Omental fat pad (tissue), 4 donors: ENCODE data around the gene RASL12. TPM values are rescaled to one million over a fixed set of nuclear protein-coding genes. Genes with fewer than 3 reads are reported as not detected.

ENCODE experiments used
- ATAC-seq: fragments of 150-250 bp; one replicate; pipeline ENCODE4 v1.9.1; 2016; ENCODE audit warnings: mild to moderate bottlenecking, moderate library complexity; ENCODE audit not compliant: low FRiP score
- DNase-seq: peaks from one replicate; pipeline ENCODE4 v3.0.0-alpha.2; 2019; ENCODE audit warnings: low spot score
- CTCF ChIP-seq, 3 donors: fragments of 450-650 bp; IDR thresholded peaks; one replicate each; pipeline ENCODE4 v1.5.1; 2016 to 2017; ENCODE audit warnings: antibody characterized with exemption in 3 of 3, mild to moderate bottlenecking in 3 of 3, moderate library complexity in 2 of 3
- total RNA-seq, 4 donors: library from RNA; depleted of rRNA; stranded (reverse); fragments of >200 nt; gene quantifications; one replicate each; pipeline ENCODE4 v1.1.0, GENCODE V29; 2016

The RASL12 gene
- total RNA-seq, 4 donors from 2014 or later, result 4.6 to 50.0 (median 7.6) TPM

GRCh38 chr15:65059369-65059750 lies 8.4 kb downstream of the RASL12 start:
- no peak for TF ChIP-seq CTCF (IDR thresholded peaks at IDR 0.05)
- ATAC-seq (no peak), DNase-seq (no peak)

GRCh38 chr15:65058394-65059368 lies 9.1 kb downstream of the RASL12 start:
- DNase-seq, result no peak
- no peak for ATAC-seq
- no peak for TF ChIP-seq CTCF (IDR thresholded peaks at IDR 0.05)

- no peak for ATAC-seq
- no peak for TF ChIP-seq CTCF (IDR thresholded peaks at IDR 0.05)
These were observed 10.2 kb downstream of the RASL12 start for GRCh38 chr15:65057549-65057940.

GRCh38 chr15:65056868-65057548 lies 10.8 kb downstream of the RASL12 start:
- ATAC-seq (no peak), DNase-seq (no peak)

More at GRCh38 chr15:65057549-65057940, 10.2 kb downstream of the RASL12 start:
- no peak for DNase-seq

GRCh38 chr15:65056106-65056505 lies 11.7 kb downstream of the RASL12 start:
- TF ChIP-seq CTCF (IDR thresholded peaks at IDR 0.05), result no peak
- DNase-seq (no peak), ATAC-seq (no peak)

More at GRCh38 chr15:65056868-65057548, 10.8 kb downstream of the RASL12 start:
- no peak for TF ChIP-seq CTCF (IDR thresholded peaks at IDR 0.05)

- TF ChIP-seq CTCF (IDR thresholded peaks at IDR 0.05), result no peak
- DNase-seq (no peak), ATAC-seq (no peak)
These were observed 12.5 kb downstream of the RASL12 start for GRCh38 chr15:65055201-65055870.
